BE2C (cell line): ENCODE measurements around the gene CAMKMT.

Source experiments
- DNase-seq: peaks from one replicate; pipeline ENCODE4 v3.0.0-alpha.2; 2020
- H3K27me3 ChIP-seq: fragments of 250-450 bp; sonication (Bioruptor Pico); 2 replicates; pipeline ENCODE4 v1.5.1; 2020; ENCODE audit warnings: mild to moderate bottlenecking
- H3K36me3 ChIP-seq: fragments of 250-450 bp; sonication (Bioruptor Pico); 2 replicates; pipeline ENCODE4 v1.5.1; 2020; ENCODE audit warnings: mild to moderate bottlenecking
- H3K4me1 ChIP-seq: fragments of 250-450 bp; sonication (Bioruptor Pico); 2 replicates; pipeline ENCODE4 v1.5.1; 2020
- H3K4me3 ChIP-seq: 2 replicates; pipeline ENCODE4 v1.5.1; 2011; ENCODE audit warnings: low read depth, low read length
- H3K9me3 ChIP-seq: fragments of 250-450 bp; sonication (Bioruptor Pico); 2 replicates; pipeline ENCODE4 v1.5.1; 2020
- TF ChIP-seq, protein P1 (sequence below): IDR thresholded peaks from 2 replicates; pipeline ENCODE4 v1.5.1; 2012; ENCODE audit warnings: mild to moderate bottlenecking, low read depth, low read length

CAMKMT gene

DNA sequence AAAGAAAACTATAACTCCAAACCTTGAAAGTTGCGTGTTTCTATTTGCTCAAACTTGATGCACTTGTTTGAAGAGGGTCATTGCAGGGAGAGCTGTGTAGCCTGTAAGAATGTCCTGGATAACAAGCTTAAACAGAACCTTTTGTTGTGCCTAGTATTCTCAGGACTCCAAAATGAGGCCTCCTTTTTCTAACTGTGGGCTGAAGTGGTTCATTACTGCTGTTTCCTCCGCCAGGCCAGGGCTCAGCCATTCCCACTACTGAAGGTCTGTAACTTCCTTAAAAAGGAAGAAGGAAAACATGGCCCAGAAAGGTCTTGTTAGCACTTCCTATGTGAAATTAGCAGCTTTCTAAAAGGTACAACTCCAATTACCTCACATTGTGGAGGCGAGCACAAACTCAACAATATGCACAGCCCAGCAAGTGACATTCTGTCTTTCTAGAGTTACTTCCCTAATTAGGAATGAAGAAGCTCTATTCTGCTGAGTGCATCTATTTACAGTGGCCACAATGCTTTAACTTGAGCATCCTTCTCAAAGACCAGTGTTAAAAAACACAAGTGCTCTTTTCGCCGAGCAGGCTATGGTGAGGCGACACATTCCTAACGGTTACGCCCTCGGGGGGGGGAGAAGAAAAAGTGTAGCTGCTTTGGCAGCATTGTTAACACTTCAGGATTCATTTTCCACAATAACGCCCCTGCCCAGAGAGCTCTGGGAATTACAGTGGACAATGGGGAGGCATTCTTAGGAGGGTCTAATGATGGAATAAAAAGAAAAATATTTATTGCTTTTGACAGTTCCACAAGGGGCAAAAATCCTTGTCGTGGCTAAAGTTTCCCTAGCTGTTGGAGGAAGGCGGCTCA, 442.9 kb downstream of the CAMKMT start:
- H3K27me3 ChIP-seq: no peaks in the 10 kb centered on the region; the same call in 1 of the 2 replicates
- H3K4me1 ChIP-seq: no peaks in the 10 kb centered on the region
- H3K36me3 ChIP-seq: no peaks in the 10 kb centered on the region
- H3K9me3 ChIP-seq: no peaks in the 10 kb centered on the region
- no peak for DNase-seq
- no peak overlapping the region for H3K4me3 ChIP-seq
- TF ChIP-seq, protein P1, sequence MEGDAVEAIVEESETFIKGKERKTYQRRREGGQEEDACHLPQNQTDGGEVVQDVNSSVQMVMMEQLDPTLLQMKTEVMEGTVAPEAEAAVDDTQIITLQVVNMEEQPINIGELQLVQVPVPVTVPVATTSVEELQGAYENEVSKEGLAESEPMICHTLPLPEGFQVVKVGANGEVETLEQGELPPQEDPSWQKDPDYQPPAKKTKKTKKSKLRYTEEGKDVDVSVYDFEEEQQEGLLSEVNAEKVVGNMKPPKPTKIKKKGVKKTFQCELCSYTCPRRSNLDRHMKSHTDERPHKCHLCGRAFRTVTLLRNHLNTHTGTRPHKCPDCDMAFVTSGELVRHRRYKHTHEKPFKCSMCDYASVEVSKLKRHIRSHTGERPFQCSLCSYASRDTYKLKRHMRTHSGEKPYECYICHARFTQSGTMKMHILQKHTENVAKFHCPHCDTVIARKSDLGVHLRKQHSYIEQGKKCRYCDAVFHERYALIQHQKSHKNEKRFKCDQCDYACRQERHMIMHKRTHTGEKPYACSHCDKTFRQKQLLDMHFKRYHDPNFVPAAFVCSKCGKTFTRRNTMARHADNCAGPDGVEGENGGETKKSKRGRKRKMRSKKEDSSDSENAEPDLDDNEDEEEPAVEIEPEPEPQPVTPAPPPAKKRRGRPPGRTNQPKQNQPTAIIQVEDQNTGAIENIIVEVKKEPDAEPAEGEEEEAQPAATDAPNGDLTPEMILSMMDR: no peak

DNA sequence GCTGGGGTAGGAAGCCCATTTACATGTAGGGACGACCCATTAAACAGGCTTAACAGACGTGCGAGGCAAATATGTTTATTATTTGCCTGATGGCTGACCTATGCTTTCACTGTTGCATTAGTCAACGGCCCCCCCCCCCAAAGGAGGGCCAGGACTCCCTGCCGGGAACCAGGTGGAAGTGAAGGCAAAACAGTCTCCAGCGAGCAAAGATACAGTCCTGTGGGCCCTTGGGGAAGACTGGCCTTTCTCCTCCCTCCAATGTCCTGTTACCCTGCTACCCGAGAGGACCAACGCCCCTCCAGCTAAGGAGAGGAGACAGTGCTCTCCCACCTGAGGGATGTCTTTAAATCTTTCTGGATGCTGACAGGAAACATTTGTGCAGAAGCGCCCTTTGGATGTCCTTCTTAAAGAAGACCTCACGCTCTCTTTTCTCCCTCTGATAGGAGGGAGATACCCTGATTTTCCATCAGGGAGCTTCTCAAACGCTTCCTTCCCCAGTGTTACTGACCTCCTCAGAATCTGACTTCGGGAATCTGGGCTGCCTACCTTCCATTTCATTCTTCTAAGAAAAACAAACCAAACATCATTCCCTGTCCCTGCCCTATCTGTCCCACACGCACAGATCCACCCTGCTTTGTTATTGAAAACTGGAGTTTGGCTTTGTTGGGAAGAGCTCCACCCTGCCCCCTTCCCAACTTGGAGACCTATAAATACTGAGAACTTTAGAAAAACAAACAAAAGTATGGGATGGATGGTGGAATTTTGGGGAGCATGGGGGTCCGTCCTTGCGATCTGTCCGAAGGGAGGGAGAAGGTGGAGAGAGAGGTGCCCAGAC, 443.9 kb downstream of the CAMKMT start:
- TF ChIP-seq, protein P1: no peak
- DNase-seq: no peak
- Histone ChIP-seq H3K27me3 (no peaks in the 10 kb centered on the region; the same call in 1 of the 2 replicates), H3K4me3 (no peak overlapping the region), H3K9me3 (no peaks in the 10 kb centered on the region), H3K4me1 (no peaks in the 10 kb centered on the region), H3K36me3 (no peaks in the 10 kb centered on the region)

DNA sequence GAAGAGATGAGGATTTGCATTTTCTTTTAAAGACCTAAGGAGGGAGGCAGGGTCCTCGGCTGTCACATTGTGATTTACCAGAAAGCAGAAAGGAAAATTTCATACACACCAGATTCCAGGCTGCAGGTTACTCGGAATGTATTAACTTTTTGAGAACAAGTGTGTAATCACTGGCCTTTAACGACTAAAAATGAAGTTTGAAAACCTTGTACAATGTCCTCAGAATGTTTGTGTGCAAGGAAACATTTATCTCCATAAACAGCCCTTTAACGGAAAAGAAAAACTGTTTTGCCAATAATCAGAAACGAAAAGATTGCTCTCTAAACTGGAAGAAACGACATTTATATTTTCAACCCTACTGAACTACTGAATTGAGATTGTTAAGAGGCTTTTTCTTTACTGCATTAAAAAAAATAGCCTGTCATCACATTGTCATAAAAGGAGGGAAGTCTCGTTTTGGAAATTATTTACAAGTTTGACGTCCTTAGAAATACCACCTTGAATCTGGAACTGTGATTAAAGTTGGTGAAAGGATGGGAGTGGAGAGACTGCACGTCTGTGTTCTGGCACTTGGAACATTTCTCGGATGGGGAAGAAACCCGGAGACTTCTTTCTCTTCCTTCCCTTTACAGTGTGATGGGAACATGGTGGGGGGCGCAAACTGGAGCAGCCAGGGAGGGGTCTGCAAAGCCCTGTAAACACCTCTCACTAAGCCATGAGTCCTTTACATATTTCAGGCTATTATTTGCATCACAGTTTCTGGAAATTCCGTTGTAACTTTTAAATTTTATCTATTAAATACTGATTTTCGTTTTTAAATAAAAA, 445.7 kb downstream of the CAMKMT start:
- H3K27me3 ChIP-seq: no peaks in the 10 kb centered on the region; the same call in 1 of the 2 replicates
- no peak for DNase-seq
- no peak overlapping the region for H3K4me3 ChIP-seq
- TF ChIP-seq, protein P1: no peak
- H3K4me1 ChIP-seq: no peaks in the 10 kb centered on the region
- H3K36me3 ChIP-seq: no peaks in the 10 kb centered on the region
- no peaks in the 10 kb centered on the region for H3K9me3 ChIP-seq

DNA sequence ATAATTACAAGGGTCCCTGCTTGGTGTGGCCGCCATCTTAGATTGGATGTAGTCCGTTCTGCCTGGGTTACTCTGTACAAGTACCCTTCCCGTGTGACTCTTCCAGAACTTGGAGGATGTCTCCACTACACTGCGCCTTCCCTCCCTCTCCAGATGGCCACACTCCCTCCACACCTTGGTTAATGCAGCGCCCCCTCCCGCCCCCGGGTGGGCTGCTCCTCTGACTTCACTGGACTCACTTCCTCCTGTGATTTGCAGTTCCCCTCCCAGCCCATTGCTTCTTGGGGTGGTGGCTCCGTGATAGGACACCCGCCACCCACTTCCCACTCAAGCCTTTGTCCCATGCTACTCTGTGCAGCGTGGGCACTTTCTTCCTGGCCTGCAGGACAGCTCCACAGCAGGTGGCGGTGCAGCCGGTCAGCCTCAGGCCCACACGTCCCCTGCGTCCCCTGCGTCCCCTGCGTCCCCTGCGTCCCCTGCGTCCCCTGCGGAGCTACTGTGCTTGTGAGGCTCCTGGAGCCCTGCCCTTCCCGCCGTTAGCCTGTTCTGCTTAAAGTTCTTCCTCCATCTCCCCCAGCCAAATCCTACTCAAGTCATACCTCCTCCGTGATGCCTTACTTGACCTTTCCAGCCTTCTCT, 449.3 kb downstream of the CAMKMT start:
- H3K27me3 ChIP-seq: no peaks in the 10 kb centered on the region; the same call in 1 of the 2 replicates
- no peak for DNase-seq
- no peaks in the 10 kb centered on the region for H3K36me3 ChIP-seq
- TF ChIP-seq, protein P1: no peak
- H3K4me1 ChIP-seq: no peaks in the 10 kb centered on the region
- no peak overlapping the region for H3K4me3 ChIP-seq
- no peaks in the 10 kb centered on the region for H3K9me3 ChIP-seq

- H3K27me3 ChIP-seq: no peaks in the 10 kb centered on the region
- DNase-seq: no peak
- no peaks in the 10 kb centered on the region for H3K9me3 ChIP-seq
- no peaks in the 10 kb centered on the region for H3K4me1 ChIP-seq
- TF ChIP-seq, protein P1: no peak
- H3K4me3 ChIP-seq: no peak overlapping the region
- no peaks in the 10 kb centered on the region for H3K36me3 ChIP-seq
These were observed 451.4 kb downstream of the CAMKMT start for GRCh38 chr2:44813165-44813564.
